Tibial nerve (tissue), 3 donors: ENCODE measurements around the gene LRRN2.

Source experiments
- CTCF ChIP-seq, 5 experiments: fragments of 200-600 bp in 3 of 5; fragments of 450-650 bp in 2 of 5; sonication (generic) in 3 of 5; IDR thresholded peaks; one replicate each; pipeline ENCODE4 v1.5.1; 2016 to 2019; ENCODE audit warnings: antibody characterized with exemption in 5 of 5, mild to moderate bottlenecking in 3 of 5, moderate library complexity in 2 of 5
- POLR2A ChIP-seq, 2 donors: fragments of 450-650 bp; IDR thresholded peaks; one replicate each; pipeline ENCODE4 v1.6.1; 2017; ENCODE audit warnings: antibody characterized with exemption in 2 of 2, mild to moderate bottlenecking in 2 of 2, moderate library complexity in 2 of 2

DNA sequence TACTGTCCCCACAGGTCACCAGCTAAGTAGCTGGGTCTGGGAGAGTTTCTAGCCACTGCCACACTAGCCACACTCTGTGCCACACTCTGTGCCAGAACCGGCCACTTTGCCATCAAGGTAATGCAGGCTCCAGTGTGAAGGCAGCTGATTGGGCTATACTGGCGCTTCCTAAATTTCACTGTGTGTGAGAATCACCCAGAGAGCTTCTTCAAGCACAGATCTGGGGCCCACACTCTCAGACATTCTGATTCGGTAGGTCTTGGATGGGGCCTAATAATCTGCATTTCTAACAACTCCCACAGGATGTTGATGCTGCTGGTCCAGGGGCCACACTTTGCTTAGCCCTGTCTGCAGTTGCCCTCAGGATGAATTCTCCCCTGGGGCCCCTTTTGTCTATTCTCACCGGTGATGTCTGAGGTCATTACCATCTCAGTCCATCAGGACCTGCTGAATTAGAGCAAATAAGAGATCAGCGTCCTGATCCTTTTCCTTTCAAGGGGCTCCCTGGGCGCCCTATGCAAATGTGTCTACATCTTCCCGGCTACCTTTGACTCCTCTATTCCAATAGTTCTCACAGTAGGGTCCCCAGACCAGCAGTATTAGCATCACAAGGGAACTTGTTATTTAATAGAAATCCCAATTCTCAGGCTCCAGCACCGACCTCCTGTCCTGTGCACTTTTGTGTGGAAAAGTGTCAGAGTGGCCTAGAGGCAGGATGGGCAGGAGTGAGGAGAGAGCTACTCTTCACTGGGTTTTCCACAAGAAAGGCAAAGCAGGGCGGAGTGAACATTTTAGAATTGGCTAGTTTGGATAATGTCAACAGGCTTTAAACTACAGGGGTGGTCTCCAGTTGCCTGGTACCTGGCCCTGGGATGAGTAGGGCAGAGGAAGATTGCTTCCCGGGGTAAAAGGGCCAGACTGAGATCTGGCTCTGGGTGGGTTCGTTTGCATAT lies 24.7 kb upstream of the LRRN2 start:
- TF ChIP-seq CTCF (IDR thresholded peaks at IDR 0.05) (no peak), POLR2A (IDR thresholded peaks at IDR 0.05) (no peak)
